GM12864 (cell line): ENCODE results near the gene UTF1.

Experiments used
- DNase-seq: peaks from one replicate; pipeline ENCODE4 v3.0.0-alpha.2; 2011; ENCODE audit warnings: low read depth
- H3K4me3 ChIP-seq: 2 replicates; pipeline ENCODE4 v1.5.1; 2011; ENCODE audit warnings: mild to moderate bottlenecking, low read depth, low read length, control low read depth
- TF ChIP-seq, protein P1 (sequence below): IDR thresholded peaks from 2 replicates; pipeline ENCODE4 v1.5.1; 2011; ENCODE audit warnings: low read depth, mild to moderate bottlenecking, moderate library complexity, low read length, control low read depth, inconsistent platforms; ENCODE audit errors: missing control alignments

The UTF1 gene

DNA sequence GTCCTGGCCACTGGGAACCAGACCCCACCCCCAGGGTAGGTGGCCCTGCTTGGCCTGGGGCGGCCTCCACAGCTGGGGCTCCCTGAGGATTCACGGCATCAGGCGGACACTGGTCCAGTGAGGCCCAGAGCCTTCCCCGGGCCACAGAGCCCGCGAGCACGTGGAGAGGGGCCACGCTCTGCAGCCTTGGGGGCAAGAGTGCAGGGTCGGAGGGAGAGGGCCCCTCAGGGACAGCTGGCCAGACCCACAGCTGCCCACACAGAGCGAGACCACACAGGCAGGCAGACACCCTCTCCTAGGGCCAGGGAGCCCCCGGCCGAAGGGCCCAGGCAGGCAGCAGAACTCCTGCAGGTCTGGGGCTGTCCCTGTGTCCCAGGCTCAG is 18.3 kb downstream of the UTF1 start:
- DNase-seq: no peak
- TF ChIP-seq, protein P1, sequence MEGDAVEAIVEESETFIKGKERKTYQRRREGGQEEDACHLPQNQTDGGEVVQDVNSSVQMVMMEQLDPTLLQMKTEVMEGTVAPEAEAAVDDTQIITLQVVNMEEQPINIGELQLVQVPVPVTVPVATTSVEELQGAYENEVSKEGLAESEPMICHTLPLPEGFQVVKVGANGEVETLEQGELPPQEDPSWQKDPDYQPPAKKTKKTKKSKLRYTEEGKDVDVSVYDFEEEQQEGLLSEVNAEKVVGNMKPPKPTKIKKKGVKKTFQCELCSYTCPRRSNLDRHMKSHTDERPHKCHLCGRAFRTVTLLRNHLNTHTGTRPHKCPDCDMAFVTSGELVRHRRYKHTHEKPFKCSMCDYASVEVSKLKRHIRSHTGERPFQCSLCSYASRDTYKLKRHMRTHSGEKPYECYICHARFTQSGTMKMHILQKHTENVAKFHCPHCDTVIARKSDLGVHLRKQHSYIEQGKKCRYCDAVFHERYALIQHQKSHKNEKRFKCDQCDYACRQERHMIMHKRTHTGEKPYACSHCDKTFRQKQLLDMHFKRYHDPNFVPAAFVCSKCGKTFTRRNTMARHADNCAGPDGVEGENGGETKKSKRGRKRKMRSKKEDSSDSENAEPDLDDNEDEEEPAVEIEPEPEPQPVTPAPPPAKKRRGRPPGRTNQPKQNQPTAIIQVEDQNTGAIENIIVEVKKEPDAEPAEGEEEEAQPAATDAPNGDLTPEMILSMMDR: no peak
- H3K4me3 ChIP-seq: no peak overlapping the region

DNA sequence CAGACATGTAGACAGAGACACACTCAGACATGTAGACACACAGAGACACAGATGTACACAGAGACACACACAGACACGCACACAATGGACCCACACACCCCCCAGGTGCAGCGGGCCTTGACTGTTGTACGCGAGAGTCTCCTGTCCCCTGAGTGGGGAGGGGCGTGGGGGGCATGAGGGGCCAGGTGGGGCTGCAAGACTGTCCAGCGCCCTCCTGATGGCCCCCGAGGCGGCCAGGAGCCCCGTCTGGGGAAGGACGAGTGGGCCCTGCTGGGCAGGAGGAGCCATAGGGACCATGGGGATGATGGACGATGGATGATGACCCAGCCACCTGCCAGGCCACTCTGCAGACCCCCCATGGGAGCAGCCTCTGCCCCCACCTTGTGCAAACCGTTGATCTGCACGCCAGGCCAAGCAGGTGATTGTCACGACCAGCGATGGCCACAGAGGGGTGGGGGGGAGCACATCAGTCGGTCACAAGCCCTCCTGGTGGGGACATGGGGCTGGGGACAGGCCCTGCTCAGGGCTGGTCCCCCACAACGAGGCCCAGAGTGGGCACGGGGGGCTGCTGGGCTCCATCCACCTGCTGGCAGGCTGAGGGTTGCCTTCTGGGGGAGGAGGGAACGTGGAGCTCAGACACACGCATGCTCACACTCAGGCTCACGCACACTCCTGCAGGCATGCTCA is 19.2 kb downstream of the UTF1 start:
- no peak for DNase-seq
- TF ChIP-seq, protein P1: peak; percentile 18
- no peak overlapping the region for H3K4me3 ChIP-seq

DNA sequence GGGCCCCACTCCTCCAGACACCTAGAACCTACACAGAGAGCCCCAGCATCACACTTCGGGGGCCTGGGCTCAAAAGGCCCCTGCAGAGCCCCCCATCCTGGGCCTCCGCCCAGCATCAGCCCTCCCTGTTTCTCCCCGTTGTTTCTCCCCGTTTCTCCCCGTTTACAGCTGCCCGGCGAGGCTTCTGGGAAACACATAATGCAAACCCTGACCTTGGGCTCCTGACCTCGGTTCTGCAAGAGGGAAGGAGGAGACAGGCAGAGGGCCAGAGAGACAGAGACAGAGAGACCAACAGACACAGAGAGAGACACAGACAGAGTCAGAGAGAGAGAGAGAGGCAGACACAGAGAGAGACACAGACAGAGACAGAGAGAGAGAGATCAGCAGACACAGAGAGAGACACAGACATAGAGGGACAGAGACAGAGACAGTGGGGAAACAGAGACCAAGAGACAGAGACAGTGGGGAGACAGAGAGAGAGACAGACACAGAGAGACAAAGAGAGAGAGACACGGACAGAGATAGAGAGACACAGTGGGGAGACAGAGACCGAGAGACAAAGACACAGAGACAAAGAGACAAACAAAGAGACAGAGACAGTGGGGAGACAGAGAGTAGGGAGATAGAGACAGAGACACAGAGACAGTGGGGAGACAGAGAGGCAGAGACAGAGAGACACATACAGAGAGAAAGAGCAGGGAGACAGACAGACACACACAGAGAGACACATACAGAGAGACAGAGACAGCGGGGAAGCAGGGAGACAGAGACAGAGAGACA is 20.1 kb downstream of the UTF1 start:
- DNase-seq: no peak
- TF ChIP-seq, protein P1: no peak
- H3K4me3 ChIP-seq: no peak overlapping the region

DNA sequence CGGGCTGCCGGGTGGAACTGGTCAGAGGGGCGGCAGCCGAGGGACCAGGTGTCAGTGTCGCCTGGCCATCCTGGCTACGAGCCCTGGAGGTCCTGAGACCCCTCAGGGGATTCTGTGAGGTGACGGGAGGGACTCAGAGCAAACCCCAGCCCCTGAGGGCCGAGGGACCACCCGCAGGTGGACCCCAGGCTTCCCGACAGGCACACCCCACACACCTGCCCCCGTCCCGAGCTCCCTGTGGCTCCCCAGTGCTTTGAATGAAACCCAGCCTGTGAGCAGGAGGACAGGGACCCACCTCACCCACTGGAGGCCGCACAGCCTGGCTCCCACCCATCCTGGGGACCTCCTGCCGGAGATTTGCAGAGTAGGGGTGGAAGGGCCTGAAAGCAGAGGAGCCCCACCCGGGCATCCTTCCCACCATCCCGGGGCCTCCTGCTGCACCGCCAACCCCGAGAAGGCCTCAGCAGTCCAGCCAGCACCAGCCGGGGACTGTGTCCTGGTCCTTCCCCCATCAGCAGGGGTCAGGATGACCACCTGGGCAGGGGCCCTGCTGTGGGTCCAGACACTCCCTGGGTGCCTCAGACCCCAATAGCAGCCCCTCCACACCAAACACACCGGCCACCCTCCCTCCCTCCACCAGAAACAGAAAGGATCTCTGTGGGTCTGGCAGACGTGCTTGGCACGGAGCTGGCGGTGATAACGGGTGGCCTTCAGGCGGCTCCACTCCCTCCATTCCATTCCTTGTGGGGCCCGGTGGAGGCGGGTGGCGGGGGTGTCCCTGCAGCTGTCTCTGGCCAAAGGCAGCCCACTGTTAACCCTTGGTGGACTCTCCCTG is 21.6 kb downstream of the UTF1 start:
- TF ChIP-seq, protein P1: no peak
- no peak for DNase-seq

DNA sequence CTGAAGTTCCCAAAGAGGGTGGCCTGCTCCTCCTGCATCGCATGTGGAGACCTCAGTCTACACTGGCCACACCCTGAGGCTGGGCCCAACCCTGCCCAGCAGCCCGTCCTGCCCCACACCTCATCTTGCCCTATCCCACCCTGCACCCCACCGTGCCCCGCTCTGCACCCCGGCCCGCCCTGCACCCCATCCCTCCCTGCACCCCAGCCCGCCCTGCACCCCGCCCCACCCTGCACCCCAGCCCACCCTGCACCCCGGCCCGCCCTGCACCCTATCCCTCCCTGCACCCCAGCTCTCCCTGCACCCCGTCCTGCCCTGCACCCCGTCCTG is 22.2 kb downstream of the UTF1 start:
- TF ChIP-seq, protein P1: no peak
- no peak overlapping the region for H3K4me3 ChIP-seq
- no peak for DNase-seq

More for the DNA sequence above, 21.6 kb downstream of the UTF1 start:
- no peak overlapping the region for H3K4me3 ChIP-seq

DNA sequence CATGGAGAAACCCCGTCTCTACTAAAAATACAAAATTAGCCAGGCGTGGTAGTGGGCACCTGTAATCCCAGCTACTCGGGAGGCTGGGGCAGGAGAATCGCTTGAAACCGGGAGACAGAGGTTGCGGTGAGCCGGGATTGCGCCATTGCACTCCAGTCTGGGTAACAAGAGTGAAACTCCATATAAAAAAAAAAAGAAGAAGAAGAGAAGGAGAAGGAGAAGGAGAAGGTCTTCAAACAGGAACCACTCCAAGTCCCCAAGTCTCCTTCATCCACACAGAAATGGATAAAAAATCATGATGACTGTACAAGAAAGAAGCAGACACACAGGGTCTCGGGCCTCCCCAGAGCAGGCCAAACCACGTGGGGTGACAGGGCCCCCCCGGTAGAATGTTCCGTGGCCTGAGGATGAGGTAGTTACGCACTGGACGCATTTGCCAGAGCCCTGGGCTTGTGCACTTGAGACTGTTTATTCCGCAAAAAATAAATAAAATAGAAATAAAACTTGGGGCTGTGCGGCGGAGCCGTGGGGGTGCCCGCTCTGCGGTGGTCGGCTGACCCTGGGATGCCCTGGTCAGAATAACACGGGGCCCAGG is 23.4 kb downstream of the UTF1 start:
- no peak overlapping the region for H3K4me3 ChIP-seq
- no peak for DNase-seq
- TF ChIP-seq, protein P1: no peak
